GM18868 (cell line): ENCODE data around the gene ADAMTSL1.
A peak's percentile ranks its signal among the peaks of the same experiment; 100 is the strongest.

Source experiments
- ATAC-seq: cut with Tn5 transposase; IDR thresholded peaks from one replicate; pipeline ENCODE4 v1.9.1; 2021; ENCODE audit warnings: mild to moderate bottlenecking, moderate library complexity; ENCODE audit not compliant: unreplicated experiment

ADAMTSL1 gene

GRCh38 chr9:18891946-18892670 is 418.2 kb downstream of the ADAMTSL1 start:
- no peak for ATAC-seq

- ATAC-seq, result no peak
Observed at GRCh38 chr9:18893046-18893445, 419.1 kb downstream of the ADAMTSL1 start.

- ATAC-seq, result no peak
Observed at GRCh38 chr9:18893491-18893890, 419.5 kb downstream of the ADAMTSL1 start.

GRCh38 chr9:18896004-18896403 is 422.1 kb downstream of the ADAMTSL1 start:
- ATAC-seq, result no peak

GRCh38 chr9:18896531-18897179 is 422.7 kb downstream of the ADAMTSL1 start:
- ATAC-seq, result no peak

GRCh38 chr9:18903450-18903849 is 429.5 kb downstream of the ADAMTSL1 start:
- no peak for ATAC-seq

GRCh38 chr9:18905028-18905882 is 431.3 kb downstream of the ADAMTSL1 start:
- no peak for ATAC-seq

GRCh38 chr9:18905883-18906629 is 432.1 kb downstream of the ADAMTSL1 start:
- ATAC-seq, result no peak

- peak; percentile 62 for ATAC-seq
Observed at GRCh38 chr9:18906656-18907395, 432.9 kb downstream of the ADAMTSL1 start.

- ATAC-seq, result no peak
Observed at GRCh38 chr9:18907927-18908625, 434.1 kb downstream of the ADAMTSL1 start.

GRCh38 chr9:18909140-18910018 is 435.4 kb downstream of the ADAMTSL1 start:
- ATAC-seq, result no peak

GRCh38 chr9:18910435-18910834 is 436.5 kb downstream of the ADAMTSL1 start:
- no peak for ATAC-seq

GRCh38 chr9:18910916-18911315 is 437.0 kb downstream of the ADAMTSL1 start:
- no peak for ATAC-seq

- ATAC-seq, result no peak
Observed at GRCh38 chr9:18911714-18912342, 437.9 kb downstream of the ADAMTSL1 start.

- no peak for ATAC-seq
Observed at GRCh38 chr9:18920141-18921084, 446.5 kb downstream of the ADAMTSL1 start.

- ATAC-seq, result no peak
Observed at GRCh38 chr9:18921366-18922075, 447.6 kb downstream of the ADAMTSL1 start.
